Transverse colon (tissue), 4 donors: ENCODE measurements around the gene MRPL23. TPM values are rescaled to one million over a fixed set of nuclear protein-coding genes. Genes with fewer than 3 reads are reported as not detected.

Source experiments
- DNase-seq: peaks from one replicate; pipeline ENCODE4 v3.0.0-alpha.2; 2019
- H3K27ac ChIP-seq, 4 donors: fragments of 200-600 bp; sonication (generic); 2 replicates each; pipeline ENCODE4 v1.5.1; 2016 to 2018; ENCODE audit warnings: inconsistent platforms in 4 of 4
- H3K27me3 ChIP-seq: fragments of 200-600 bp; sonication (generic); 2 replicates; pipeline ENCODE4 v1.5.1; 2017; ENCODE audit warnings: inconsistent platforms
- H3K36me3 ChIP-seq, 4 donors: fragments of 200-600 bp; sonication (generic); 2 replicates each; pipeline ENCODE4 v1.5.1; 2017 to 2019; ENCODE audit warnings: inconsistent platforms in 4 of 4
- H3K4me1 ChIP-seq, 4 donors: fragments of 200-600 bp; sonication (generic); 2 replicates each; pipeline ENCODE4 v1.5.1; 2017 to 2020; ENCODE audit warnings: inconsistent platforms in 4 of 4
- H3K4me3 ChIP-seq, 4 donors: fragments of 200-600 bp; sonication (generic); 1 replicate in 1 of 4; 2 replicates in 3 of 4; pipeline versions ENCODE4 v1.5.1 to v1.6.1; 2017 to 2019; ENCODE audit warnings: inconsistent platforms in 4 of 4
- H3K9me3 ChIP-seq, 2 donors: fragments of 200-600 bp; sonication (generic); 2 replicates each; pipeline ENCODE4 v1.5.1; 2017 to 2019; ENCODE audit warnings: inconsistent platforms in 2 of 2
- EP300 ChIP-seq: sonication (generic); formaldehyde crosslinking; IDR thresholded peaks from one replicate; pipeline ENCODE4 v1.6.1; 2017; ENCODE audit warnings: antibody characterized with exemption, low read depth
- POLR2A ChIP-seq: fragments of 450-650 bp; IDR thresholded peaks from one replicate; pipeline ENCODE4 v1.6.1; 2016; ENCODE audit warnings: antibody characterized with exemption, mild to moderate bottlenecking, moderate library complexity
- POLR2AphosphoS5 ChIP-seq, 3 donors: sonication (generic); formaldehyde crosslinking; IDR thresholded peaks; one replicate each; pipeline ENCODE4 v1.6.1; 2016; ENCODE audit warnings: antibody characterized with exemption in 3 of 3
- WGBS, 2 donors: methylation state at CpG; one replicate each; pipeline ENCODE4 v1.1.5; 2018; ENCODE audit warnings: low coverage in 1 of 2; 5-methylcytosine and 5-hydroxymethylcytosine counted together
- in situ Hi-C, 4 donors: fragments of 200-750 bp; cut with MboI; loops; one replicate each; pipeline versions ENCODE4 v1.15.0 to v1.15.1; 2017; ENCODE audit warnings: low sequenced_read_pairs in 3 of 4, low pct_ligation_motif_present in 1 of 4, low pct_unique_long_range_greater_than_20kb in 1 of 4
- intact Hi-C: fragments of 100-400 bp; cut with DNase I; formaldehyde crosslinking; loops from one replicate; pipeline ENCODE4 v1.15.1; 2023; ENCODE audit warnings: low total_unique reads
- total RNA-seq, 4 donors: library from RNA; depleted of rRNA; stranded (reverse); fragments of >200 nt; gene quantifications; one replicate each; pipeline ENCODE4 v1.1.0, GENCODE V29; 2016
- TF ChIP-seq, protein P1 (sequence below), 5 experiments: fragments of 200-600 bp in 3 of 5; fragments of 450-650 bp in 2 of 5; sonication (generic) in 3 of 5; IDR thresholded peaks; 1 replicate in 2 of 5; 2 replicates in 3 of 5; pipeline ENCODE4 v1.5.1; 2016 to 2017; ENCODE audit warnings: antibody characterized with exemption in 5 of 5, inconsistent platforms in 3 of 5, mild to moderate bottlenecking in 2 of 5, moderate library complexity in 1 of 5

MRPL23 gene
- total RNA-seq, 4 donors from 2014 or later: 91.7 to 187 (median 127) TPM

DNA sequence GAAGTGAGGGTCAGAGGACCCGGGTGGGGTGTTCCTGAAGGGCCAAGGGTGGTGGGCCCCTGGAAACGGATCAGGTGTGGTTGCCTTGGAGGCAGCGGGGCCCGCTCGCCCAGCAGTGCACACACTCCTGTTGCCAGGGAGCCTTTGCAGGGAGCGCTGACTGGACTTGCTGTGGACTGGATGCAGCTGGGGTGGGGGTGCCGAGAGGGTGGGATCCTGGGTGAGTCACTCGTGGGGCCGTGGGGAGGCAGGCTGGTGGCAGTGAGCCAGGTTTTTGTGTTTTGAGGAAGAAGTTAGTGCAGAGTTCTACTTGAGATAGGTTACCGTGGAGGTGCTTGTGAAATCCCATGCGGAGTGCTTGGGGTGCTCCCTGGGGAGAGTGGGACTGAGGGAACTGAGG is 1.3 kb downstream of the MRPL23 start:
- TF ChIP-seq POLR2A: no peak
- no peak for TF ChIP-seq EP300
- TF ChIP-seq, protein P1, sequence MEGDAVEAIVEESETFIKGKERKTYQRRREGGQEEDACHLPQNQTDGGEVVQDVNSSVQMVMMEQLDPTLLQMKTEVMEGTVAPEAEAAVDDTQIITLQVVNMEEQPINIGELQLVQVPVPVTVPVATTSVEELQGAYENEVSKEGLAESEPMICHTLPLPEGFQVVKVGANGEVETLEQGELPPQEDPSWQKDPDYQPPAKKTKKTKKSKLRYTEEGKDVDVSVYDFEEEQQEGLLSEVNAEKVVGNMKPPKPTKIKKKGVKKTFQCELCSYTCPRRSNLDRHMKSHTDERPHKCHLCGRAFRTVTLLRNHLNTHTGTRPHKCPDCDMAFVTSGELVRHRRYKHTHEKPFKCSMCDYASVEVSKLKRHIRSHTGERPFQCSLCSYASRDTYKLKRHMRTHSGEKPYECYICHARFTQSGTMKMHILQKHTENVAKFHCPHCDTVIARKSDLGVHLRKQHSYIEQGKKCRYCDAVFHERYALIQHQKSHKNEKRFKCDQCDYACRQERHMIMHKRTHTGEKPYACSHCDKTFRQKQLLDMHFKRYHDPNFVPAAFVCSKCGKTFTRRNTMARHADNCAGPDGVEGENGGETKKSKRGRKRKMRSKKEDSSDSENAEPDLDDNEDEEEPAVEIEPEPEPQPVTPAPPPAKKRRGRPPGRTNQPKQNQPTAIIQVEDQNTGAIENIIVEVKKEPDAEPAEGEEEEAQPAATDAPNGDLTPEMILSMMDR (IDR thresholded peaks at IDR 0.05): no peak
- Histone ChIP-seq H3K27ac (no peak overlapping the region), H3K27me3 (no peaks in the 10 kb centered on the region), H3K4me3 (no peak overlapping the region), H3K9me3 (no peaks in the 10 kb centered on the region), H3K36me3 (no peaks in the 10 kb centered on the region), H3K4me1 (no peaks in the 10 kb centered on the region)
- intact Hi-C loops: loop anchor here (10.0 kb wide), 1 partner anchor 54 kb away; the partner anchor contains the start of gene PRR33
- WGBS, 2 donors: no CpG with 5 or more reads among the region's 11 CpGs
- DNase-seq: no peak
- in situ Hi-C loops: no loop called here

DNA sequence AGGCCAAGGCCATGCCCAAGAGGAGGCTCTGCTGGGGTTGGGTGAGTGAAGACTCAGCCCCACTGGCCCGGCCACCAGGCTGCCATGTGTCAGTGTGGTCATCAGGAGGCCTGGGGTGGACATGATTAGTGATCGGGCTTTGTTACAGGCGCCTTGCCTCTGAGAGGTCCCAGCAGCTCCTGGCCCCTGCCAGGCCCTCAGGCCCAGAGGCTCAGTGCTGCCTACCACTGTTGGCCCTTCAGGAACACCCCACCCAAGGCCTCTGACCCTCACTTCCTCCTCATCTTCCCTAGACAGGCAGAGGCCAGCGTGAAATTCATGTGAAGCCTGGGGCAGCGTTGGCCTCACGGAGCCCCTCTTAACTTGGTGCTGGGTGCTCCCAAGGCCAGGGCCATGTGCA is 2.2 kb downstream of the MRPL23 start:
- no peak for DNase-seq
- no CpG with 5 or more reads among the region's 6 CpGs for WGBS, 2 donors
- Histone ChIP-seq H3K9me3 (no peaks in the 10 kb centered on the region), H3K27me3 (no peaks in the 10 kb centered on the region), H3K4me3 (no peak overlapping the region), H3K4me1 (no peaks in the 10 kb centered on the region), H3K27ac (no peak overlapping the region), H3K36me3 (no peaks in the 10 kb centered on the region)
- in situ Hi-C loops (no loop called here), intact Hi-C loops (loop anchor here (10.0 kb wide), 1 partner anchor 55 kb away; the partner anchor contains the start of gene PRR33)
- TF ChIP-seq, protein P1 (IDR thresholded peaks at IDR 0.05): no peak
- TF ChIP-seq EP300 (no peak), POLR2A (no peak), POLR2AphosphoS5 (IDR thresholded peaks at IDR 0.05) (no peak)

DNA sequence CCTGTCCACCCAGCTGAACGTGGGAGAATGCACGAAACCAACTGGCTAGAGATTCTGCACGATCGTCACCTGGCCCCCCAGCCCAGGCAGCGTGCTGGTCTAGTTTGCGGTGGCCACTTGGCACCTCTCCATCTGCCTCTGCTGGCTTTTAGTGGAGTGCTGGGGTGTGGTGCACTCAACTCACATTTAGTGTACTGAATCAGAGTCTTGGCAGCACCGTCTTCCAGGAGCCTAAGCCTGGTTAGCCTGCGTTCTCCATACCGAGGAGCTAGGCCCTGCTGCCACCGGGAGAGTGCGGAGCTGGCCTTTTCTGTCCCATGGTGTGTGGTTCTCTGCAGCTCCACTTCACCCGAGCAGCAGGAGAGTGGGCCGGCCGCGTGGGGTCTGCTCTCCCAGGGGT is 2.8 kb downstream of the MRPL23 start:
- Histone ChIP-seq H3K4me3 (no peak overlapping the region), H3K27me3 (no peaks in the 10 kb centered on the region), H3K9me3 (no peaks in the 10 kb centered on the region), H3K4me1 (no peaks in the 10 kb centered on the region), H3K36me3 (no peaks in the 10 kb centered on the region), H3K27ac (no peak overlapping the region)
- no CpG with 5 or more reads among the region's 15 CpGs for WGBS, 2 donors
- in situ Hi-C loops (no loop called here), intact Hi-C loops (loop anchor here (10.0 kb wide), 1 partner anchor 55 kb away; the partner anchor contains the start of gene PRR33)
- no peak for TF ChIP-seq POLR2AphosphoS5 (IDR thresholded peaks at IDR 0.05)
- DNase-seq: no peak

DNA sequence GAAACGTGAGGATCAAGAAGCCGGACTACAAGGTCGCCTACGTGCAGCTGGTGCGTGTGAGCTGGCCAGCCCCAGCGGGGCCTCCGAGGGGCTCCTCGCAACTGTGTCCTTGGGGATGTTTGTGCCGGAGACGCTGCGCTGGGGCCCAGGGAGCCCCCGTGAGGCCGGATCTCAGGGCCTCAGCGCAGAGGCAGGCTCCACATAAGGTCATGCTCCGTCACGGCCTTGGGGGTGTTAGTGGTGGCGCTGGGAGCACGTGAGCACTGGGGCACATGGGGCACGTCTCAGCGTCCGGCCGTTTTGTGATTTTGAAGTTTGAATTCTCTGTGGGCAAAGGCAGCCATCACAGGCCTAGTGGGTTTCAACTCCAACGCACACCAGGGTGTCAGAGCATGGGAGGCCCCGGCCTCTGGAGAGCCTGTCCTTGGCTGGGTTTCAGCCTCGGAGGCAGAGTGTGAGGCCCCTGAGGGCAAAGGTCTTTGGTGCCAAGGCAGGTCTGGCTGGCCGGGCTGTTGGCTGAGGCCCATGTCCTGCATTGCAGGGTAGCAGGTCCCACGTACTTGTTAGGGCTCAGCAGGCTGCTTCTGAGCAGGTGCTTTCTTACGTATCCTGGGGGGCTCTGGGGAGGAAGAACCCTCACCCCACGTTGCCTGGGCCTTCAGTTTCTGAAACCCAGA is 5.8 kb downstream of the MRPL23 start:
- in situ Hi-C loops (no loop called here), intact Hi-C loops (no loop called here)
- Histone ChIP-seq H3K9me3 (no peaks in the 10 kb centered on the region), H3K36me3 (no peaks in the 10 kb centered on the region), H3K4me3 (no peak overlapping the region), H3K27ac (no peak overlapping the region), H3K27me3 (no peaks in the 10 kb centered on the region), H3K4me1 (no peaks in the 10 kb centered on the region)
- TF ChIP-seq, protein P1 (IDR thresholded peaks at IDR 0.05): no peak
- no peak for TF ChIP-seq POLR2A
- no peak for TF ChIP-seq EP300
- TF ChIP-seq POLR2AphosphoS5 (IDR thresholded peaks at IDR 0.05): no peak
- DNase-seq: no peak
- no CpG with 5 or more reads among the region's 29 CpGs for WGBS, 2 donors
